ENCODE data around the gene TCF19.

Gene TCF19

GRCh38 chr6:31158140-31158862, at the start of gene TCF19:
Gene TCF19 (plus strand): TSS chr6:31158589. CDS start chr6:31159470, 881 bp downstream.
- DNase-seq (ENCODE audit: low read depth), result peak; percentile 99

GRCh38 chr6:31110825-31111582, 47.4 kb upstream of the TCF19 start:
- no peak for DNase-seq (ENCODE audit: low read depth)

GRCh38 chr6:31111712-31112111, 46.7 kb upstream of the TCF19 start:
- DNase-seq (ENCODE audit: low read depth), result no peak

- DNase-seq (ENCODE audit: low read depth), result no peak
Measured at GRCh38 chr6:31112478-31112877, 45.9 kb upstream of the TCF19 start, which contains the start of gene C6orf15. Gene C6orf15 (minus strand): TSS chr6:31112575. CDS start chr6:31112555, 20 bp downstream.

GRCh38 chr6:31113861-31114540, 44.4 kb upstream of the TCF19 start:
- DNase-seq (ENCODE audit: low read depth), result peak; percentile 89

- peak; percentile 87 for DNase-seq (ENCODE audit: low read depth)
Measured at GRCh38 chr6:31114541-31114878, 43.9 kb upstream of the TCF19 start, which contains the start of gene PSORS1C1. Gene PSORS1C1 (plus strand): TSS chr6:31114800. CDS start chr6:31129633, 14,833 bp downstream.

- DNase-seq (ENCODE audit: low read depth), result peak; percentile 24
Measured at GRCh38 chr6:31114970-31115849, 43.2 kb upstream of the TCF19 start.

GRCh38 chr6:31115941-31116560, 42.3 kb upstream of the TCF19 start:
- DNase-seq (ENCODE audit: low read depth), result no peak

- no peak for DNase-seq (ENCODE audit: low read depth)
Measured at GRCh38 chr6:31116661-31117385, 41.6 kb upstream of the TCF19 start.

- DNase-seq (ENCODE audit: low read depth), result no peak
Measured at GRCh38 chr6:31118178-31118577, 40.2 kb upstream of the TCF19 start.

GRCh38 chr6:31120151-31120915, 38.1 kb upstream of the TCF19 start, which contains the start of gene CDSN:
Gene CDSN (minus strand): TSS chr6:31120446. CDS start chr6:31120419, 27 bp downstream.
- DNase-seq (ENCODE audit: low read depth), result no peak

- no peak for DNase-seq (ENCODE audit: low read depth)
Measured at GRCh38 chr6:31121131-31121790, 37.1 kb upstream of the TCF19 start.

- peak; percentile 88 for DNase-seq (ENCODE audit: low read depth)
Measured at GRCh38 chr6:31122791-31123706, 35.3 kb upstream of the TCF19 start.

GRCh38 chr6:31125162-31125561, 33.2 kb upstream of the TCF19 start:
- no peak for DNase-seq (ENCODE audit: low read depth)

- DNase-seq (ENCODE audit: low read depth), result no peak
Measured at GRCh38 chr6:31125586-31126363, 32.6 kb upstream of the TCF19 start.

- DNase-seq (ENCODE audit: low read depth), result no peak
Measured at GRCh38 chr6:31126396-31127175, 31.8 kb upstream of the TCF19 start.

Measured in fibroblast of the conjunctiva (primary cell).